ENCODE data around the gene ABHD6. TPM values are rescaled to one million over a fixed set of nuclear protein-coding genes. Genes with fewer than 3 reads are reported as not detected.

ABHD6 gene
- total RNA-seq, 1 experiment from 2014 or later: 2.2 TPM

- peaks cover 10 to 22% of the 10 kb centered on the region in 2 experiments for H3K4me1 Mint-ChIP-seq
Measured at GRCh38 chr3:58329922-58330413, 92.4 kb downstream of the ABHD6 start.

More at GRCh38 chr3:58329922-58330413, 92.4 kb downstream of the ABHD6 start:
- no peak overlapping the region for H3K27ac ChIP-seq (ENCODE audit: insufficient read length, low read depth, low read length)
- no peak overlapping the region for H3K4ac ChIP-seq (ENCODE audit: low read depth, low read length)
- no peak overlapping the region for H4K5ac ChIP-seq (ENCODE audit: insufficient read length, low read depth, low read length)
- H3T11ph ChIP-seq (ENCODE audit: low read length): no peak overlapping the region
- H2BK120ac ChIP-seq (ENCODE audit: low read depth, low read length, poor library complexity, severe bottlenecking): no peak overlapping the region
- no peak overlapping the region for H2AK5ac ChIP-seq (ENCODE audit: insufficient read length, low read length)
- Mint-ChIP-seq H3K36me3 (ENCODE audit: insufficient read depth in 1 of 3, low read depth in 3 of 3) (no peaks in the 10 kb centered on the region), H3K4me3 (no peak overlapping the region), H3K9me3 (no peaks in the 10 kb centered on the region), H3K27ac (no peak overlapping the region), H3K27me3 (ENCODE audit: low read depth) (peaks cover 36% of the 10 kb centered on the region)
- no peaks in the 10 kb centered on the region; the same call in 1 of the 2 replicates for H3K27me3 ChIP-seq (ENCODE audit: insufficient read depth, low read length)
- H3K9me3 ChIP-seq (ENCODE audit: control insufficient read depth, low read depth, low read length): no peaks in the 10 kb centered on the region
- H2BK12ac ChIP-seq (ENCODE audit: insufficient read length, low read depth, low read length): no peak overlapping the region
- H4K91ac ChIP-seq (ENCODE audit: insufficient read length, low read depth, low read length): no peak overlapping the region
- no peaks in the 10 kb centered on the region for H4K20me1 ChIP-seq (ENCODE audit: control insufficient read depth, insufficient read depth, insufficient read length)
- TF ChIP-seq CTCF (conservative IDR thresholded peaks at IDR 0.05): no peak
- H3K23ac ChIP-seq (ENCODE audit: insufficient read length, low read depth, low read length): no peak overlapping the region
- H2BK15ac ChIP-seq (ENCODE audit: low read depth, low read length): no peak overlapping the region
- H4K8ac ChIP-seq (replicated peaks; ENCODE audit: insufficient read length, low read depth, low read length): no peak overlapping the region
- no peak overlapping the region for H2BK20ac ChIP-seq (ENCODE audit: low read depth, low read length, poor library complexity, severe bottlenecking)
- no peak overlapping the region for H2AFZ ChIP-seq (ENCODE audit: low read length)
- H3K14ac ChIP-seq (ENCODE audit: insufficient read depth, low read length): no peak overlapping the region
- no peak overlapping the region for H3K56ac ChIP-seq (ENCODE audit: insufficient read length, low read depth, low read length)
- no peak overlapping the region for H3K9ac ChIP-seq (ENCODE audit: extremely low read depth, insufficient read length, low read length)
- H3K4me2 ChIP-seq (ENCODE audit: insufficient read depth, insufficient read length, low read length): no peak overlapping the region
- H3K79me2 ChIP-seq (ENCODE audit: insufficient read depth, low read length): no peaks in the 10 kb centered on the region
- H3K23me2 ChIP-seq (ENCODE audit: insufficient read length, low read depth, low read length, poor library complexity, severe bottlenecking): peaks cover 4% of the 10 kb centered on the region
- no peak for DNase-seq
- H3K18ac ChIP-seq (ENCODE audit: insufficient read length, low read depth, low read length): no peak overlapping the region
- WGBS (ENCODE audit: extremely low coverage, insufficient read length, low lambda C conversion rate): no CpG with 5 or more reads among the region's 5 CpGs
- H3K79me1 ChIP-seq (ENCODE audit: insufficient read depth, low read depth, low read length, poor library complexity, severe bottlenecking): no peaks in the 10 kb centered on the region
- no peaks in the 10 kb centered on the region; the same call in 1 of the 2 replicates for H3K4me1 ChIP-seq (ENCODE audit: insufficient read depth, low read length)
- no peak overlapping the region for H2BK5ac ChIP-seq (ENCODE audit: insufficient read length, low read length)

All from H9 (cell line).